Measurements from ENCODE around the gene OR7C2.
A peak's percentile ranks its signal among the peaks of the same experiment; 100 is the strongest.
"Not testable (repeated sequence)": the region's sequence is repeated elsewhere in the genome, so short reads cannot be mapped to it uniquely, and the experiment has no call there.

The OR7C2 gene

DNA sequence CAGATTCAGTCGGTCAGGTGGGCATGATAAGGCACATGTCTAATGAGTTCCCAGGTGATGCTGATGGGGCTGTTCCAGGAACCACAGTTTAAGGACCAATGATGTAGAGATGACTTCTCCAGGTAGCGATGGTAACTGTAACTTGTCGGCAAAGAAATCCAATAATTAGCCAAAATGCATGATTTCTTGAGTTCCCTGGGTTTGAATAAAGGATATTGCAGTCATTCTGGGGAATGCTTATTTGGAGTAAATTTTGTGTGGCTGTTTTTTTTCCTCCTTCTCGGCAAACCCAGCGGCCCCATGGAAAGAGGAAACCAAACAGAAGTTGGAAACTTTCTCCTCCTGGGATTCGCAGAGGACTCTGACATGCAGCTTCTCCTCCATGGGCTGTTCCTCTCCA lies at the start of gene OR7C2:
Gene OR7C2 (plus strand): TSS at position 301 of the 400 bp plus-strand sequence. CDS start 0 bp downstream, at position 301.
- no peak for DNase-seq

DNA sequence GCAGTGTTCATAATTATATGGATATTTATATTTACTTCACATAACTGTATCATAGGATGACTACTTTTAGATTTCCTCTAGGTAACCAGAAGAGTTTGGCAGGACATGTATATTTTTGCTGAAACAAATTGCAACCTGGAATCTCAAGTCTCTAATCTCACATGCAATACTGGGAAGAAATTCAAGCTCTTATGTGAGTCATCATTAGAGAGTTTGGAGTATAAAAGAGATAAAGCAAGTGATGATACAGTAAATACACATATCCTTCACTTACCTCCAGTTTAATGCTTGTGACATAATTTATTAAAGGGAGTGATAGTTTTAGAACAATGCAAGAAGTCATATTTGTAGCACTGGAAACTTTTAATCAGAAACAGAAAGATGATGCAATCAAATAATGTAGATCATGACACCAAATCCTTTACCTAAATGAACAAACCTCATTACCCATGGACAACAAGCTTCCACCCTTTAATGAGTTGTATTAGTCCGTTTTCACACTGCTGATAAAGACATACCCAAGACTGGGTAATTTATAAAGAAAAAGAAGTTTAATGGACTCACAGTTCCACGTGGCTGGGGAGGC lies 39.5 kb upstream of the OR7C2 start:
- no peak for DNase-seq

DNA sequence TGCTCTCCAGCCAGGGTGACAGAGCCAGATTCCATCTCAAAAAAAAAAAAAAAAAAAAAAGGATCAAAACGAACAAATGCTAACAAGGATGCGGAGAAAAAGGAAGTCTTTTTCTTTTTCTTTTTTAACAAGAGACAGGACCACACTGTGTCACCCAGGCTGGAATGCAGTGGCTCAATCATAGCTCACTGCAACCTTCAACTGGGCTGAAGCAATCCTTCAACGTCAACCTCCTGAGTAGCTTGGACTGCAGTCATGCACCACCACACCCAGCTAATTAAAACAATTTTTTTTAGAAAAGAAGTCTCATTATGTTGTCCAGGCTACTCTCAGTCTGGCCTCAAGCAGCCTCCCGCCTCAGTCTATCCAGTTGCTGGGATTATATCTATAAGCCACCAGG lies 34.6 kb upstream of the OR7C2 start:
- DNase-seq, result no peak

DNA sequence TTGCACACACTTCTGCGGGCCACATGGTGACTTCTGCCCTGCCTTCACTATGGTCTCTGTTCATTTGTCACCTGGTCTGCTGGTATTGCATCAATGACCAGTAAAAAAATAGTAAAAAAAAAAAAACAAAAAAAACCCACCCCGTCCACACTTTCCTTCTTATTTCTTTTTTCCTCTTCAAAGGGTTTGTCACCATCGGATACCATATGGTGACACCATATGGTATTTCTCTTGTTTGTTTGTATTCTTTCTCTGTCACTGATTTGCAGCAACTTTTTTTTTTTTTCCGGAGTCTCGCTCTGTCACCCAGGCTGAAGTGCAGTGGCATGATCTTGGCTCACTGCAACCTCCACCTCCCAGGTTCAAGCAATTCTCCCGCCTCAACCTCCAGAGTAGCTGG lies 26.2 kb upstream of the OR7C2 start:
- no peak for DNase-seq

DNA sequence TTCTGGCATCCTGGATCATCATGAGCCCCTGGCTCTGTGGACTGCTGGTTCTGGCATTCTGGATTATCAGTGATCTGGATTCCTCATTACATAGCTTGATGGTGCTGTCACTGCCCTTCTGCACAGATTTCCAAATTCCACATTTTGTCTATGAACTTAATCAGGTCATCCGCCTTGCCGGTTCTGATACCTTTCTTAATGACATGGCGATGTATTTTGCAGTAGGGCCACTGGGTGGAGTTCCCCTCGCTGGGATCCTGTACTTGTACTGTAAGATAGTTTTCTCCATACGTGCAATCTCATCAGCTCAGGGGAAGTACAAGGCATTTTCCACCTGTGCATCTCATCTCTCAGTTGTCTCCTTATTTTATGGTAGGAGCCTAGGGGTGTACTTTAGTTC lies 24.4 kb upstream of the OR7C2 start:
- no peak for DNase-seq

DNA sequence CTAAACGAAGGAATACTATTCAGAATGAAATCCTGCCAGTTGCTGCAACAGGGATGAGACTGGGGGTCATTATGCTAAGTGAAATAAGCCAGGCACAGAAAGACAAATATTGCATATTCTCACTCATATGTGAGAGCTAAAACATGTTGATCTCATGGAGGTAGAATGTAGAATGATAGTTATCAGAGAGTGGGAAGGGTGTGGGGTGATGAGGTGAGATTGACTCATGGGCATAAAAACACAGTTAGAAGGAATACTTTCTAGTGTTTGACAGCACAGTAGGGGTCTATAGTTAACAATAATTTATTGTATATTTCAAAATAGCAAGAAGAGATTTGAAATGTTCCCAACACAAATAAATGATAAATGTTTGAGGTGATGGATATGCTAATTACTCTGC lies 7.8 kb upstream of the OR7C2 start:
- no peak for DNase-seq

DNA sequence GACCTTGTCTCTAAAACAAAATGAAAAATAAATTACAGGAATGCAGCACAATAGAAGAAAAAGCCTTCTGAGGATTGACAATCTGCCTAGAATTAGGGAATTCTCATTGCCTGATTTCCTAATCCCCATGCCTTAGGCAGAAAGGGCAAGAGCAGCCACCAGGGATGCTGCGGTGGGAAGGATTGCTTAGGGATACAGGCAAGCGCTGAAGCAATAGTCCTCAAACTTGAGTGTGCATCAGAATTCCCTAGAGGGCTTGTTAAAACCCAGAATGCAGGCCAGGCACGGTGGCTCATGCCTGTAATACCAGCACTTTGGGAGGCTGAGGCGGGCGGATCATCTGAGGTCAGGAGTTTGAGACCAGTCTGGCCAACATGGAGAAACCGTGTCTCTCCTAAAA lies 1.0 kb upstream of the OR7C2 start:
- DNase-seq, result no peak

DNA sequence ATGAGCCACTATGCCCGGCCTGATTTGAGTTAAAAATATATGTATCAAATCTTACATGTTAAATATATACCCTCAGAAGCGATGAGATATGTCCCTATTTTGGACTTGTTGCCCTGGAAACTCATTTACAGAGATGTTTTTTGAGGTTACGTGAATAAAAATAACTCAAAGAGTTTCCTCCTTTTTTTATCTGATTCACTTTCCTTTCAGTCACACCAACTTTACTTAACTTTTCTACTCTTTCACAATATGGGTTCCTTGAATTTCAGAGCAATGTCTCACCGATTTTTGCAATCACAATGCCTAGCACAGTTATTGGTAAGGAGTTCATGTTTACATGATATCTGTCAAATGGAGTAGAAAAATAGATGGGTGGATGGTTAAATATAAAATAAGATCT lies 2.3 kb downstream of the OR7C2 start:
- DNase-seq, result peak in 1 of 2 donors; percentile 3

DNA sequence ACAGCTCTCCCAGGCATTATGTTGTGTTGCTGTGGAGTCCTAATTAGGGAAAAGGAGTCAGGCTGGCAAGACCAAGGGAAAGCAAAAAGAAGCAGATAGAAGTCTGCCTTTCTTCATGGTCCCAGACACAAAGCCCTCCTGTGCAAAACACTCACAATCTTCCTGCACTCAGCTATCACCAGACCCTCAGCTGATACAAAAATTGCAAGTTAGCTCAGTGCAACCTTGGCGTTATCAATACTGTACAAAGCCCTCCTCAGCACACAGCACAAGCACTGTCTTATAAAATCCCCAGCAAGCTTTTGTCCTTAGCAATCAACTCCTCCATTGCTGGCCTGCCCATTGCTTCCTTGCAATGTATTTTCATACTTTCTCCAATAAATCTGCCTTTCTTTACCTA lies 3.2 kb downstream of the OR7C2 start:
- DNase-seq, result no peak

DNA sequence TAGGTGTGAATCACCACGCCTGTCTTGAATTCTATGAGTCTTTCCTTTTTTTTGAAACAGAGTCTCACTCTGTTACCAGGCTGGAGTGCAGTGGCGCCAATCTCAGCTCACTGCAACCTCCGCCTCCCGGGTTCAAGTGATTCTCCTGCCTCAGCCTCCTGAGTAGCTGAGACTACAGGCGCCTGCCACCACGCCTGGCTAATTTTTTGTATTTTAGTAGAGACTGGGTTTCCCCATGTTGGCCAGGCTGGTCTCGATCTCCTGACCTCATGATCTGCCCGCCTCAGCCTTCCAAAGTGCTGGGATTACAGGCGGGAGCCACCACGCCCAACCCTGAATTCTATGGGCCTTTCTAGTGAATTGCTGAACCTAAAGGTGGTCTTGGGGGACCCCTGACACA lies 8.1 kb downstream of the OR7C2 start:
- DNase-seq, result not testable (repeated sequence)

DNA sequence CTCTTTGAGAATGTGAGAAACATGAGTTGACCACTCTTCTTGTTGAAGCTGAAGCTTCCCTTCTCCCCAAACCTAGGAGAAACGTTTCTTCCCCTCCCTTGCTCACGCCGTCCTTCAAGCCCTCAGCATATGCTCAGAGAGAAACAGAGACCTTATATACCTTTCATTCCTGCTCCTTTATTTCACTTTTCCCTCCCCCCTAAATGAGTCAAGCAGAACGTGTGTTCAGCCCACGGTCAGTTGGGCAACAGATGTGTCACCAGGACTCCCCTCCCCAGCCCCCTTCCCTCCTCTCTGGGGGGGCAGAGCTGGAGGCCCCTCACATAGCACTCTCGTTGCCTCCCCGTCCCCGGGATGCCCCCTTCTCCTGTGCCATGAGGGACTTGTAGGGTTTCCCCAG lies 8.6 kb downstream of the OR7C2 start:
- no peak for DNase-seq

DNA sequence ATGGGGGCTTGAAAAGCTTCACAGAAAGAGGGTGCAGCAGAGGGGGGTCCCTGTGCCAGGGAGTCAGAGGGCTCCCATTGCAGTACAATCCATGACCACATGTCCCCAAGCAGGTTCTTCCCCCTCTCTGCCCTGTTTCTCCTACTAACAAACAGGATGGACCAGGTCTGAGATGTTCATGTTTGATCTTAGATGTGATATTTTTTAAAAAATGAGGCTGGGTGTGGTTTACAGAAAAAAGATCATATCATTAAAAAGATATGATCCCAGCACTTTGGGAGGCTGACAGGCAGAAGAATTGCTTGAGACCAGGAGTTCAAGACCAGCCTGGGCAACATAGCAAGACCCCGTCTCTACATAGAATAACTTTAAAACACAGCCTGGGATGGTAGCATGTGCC lies 9.1 kb downstream of the OR7C2 start:
- no peak for DNase-seq

DNA sequence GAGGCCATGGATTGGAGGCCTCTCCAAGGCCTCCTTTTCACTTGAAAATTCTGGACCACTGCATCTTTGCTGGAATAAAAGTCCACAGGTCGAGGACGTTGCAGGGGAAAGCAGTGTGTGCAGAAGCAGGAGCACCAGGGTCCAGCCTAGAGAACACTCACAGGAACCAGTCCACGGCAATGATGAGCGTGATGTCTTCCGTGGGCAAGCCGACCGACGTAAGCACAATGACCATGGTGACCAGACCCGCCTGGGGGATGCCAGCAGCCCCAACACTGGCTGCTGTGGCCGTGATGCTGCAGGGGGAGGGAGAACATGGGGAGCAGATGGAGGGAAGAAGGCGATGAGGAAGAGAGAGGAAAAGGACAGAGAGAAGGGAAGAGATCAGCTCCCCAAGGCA lies 11.5 kb downstream of the OR7C2 start:
- no peak for DNase-seq

DNA sequence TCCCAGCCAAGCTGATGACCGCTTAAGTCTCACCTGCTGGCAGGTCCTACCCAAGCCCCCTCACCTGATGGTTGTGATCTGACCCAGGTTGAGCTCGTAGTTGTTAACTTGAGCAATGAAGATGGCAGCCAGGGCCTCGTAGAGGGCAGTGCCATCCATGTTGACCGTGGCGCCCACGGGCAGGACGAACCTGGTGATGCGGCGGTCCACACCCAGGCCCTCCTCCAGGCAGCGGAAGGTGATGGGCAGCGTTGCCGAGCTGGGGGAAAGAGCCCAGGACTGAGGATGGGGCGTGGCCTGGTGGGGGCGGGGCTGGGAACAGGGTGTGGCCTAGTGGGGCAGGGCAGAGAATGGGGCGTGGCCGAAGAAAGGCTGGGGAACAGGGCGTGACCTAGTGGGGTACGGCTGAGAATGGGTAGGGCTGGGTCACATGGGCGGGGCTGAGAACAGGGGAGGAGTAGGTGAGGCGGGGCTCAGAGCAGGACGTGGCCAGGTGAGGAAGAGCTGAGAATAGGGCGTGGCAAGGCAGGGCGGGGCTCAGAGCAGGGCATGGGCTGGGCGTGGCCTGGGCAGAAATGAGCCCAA lies 12.9 kb downstream of the OR7C2 start:
- no peak for DNase-seq

DNA sequence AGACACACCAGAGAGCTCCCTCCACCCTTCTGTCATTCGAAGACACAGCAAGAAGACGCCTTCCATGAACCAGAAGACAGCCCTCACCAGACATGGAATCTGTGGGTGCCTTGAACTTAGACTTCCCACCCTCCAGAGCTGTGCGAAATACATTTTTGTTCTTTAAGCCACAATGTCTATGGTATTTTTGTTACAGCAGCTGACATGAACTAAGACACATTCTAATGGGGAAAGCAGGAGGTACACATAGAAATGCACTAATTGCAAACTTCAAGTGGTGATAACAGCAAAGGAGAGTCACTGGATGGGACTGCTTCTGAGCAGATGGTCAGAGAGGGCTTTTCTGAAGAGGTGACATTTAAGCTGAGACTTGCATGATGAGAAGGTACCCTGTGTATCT lies 16.2 kb downstream of the OR7C2 start:
- DNase-seq, result no peak

DNA sequence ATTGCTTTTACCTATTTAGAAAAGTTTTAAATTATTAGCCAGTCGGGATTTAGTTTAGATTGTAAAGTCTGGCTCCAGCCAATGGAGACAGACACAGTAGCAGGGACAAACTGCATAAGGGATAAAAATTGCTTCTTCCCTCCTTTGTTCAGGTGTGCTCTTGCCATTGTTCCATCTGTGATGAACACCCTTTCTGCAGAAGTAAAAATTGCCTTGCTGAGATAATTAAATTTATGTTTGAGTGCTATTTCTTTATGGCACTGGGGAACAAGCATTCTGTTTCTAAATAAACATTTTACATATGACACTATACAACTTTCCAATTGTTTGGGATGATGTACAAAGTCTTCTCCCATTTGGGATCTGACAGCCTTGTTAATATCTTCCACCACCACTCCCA lies 18.0 kb downstream of the OR7C2 start:
- no peak for DNase-seq

DNA sequence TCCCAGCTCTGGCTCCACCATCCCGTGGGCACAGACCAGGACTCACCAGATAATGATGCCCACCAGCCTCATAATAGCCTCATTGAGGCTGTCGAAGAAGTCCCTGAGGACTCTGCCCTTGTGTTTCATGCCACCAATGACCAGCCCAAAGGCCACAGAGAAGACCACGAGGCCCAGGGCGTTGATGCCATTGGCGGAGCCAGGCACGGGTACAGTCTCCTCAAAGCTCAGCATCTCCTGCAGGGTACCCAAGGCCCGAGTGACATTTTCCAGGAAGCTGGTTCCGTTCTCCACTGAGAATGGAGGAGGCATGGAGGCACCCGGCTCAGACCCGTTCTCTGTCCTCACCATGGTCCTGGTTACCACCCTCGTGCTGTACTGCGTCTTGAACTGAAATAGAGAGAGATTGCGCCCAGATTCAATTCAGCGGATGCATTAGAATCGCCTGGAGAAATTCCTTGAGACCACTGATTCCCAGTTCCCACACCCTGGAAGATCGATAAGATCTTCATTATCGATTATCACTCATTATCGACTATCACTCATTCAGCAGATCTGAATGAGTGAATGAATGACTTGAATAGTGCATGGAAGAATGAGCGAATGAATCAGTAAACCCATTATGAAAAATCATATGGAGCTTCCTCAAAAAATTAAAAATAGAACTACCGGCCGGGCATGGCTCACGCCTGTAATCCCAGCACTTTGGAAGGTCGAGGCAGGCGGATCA lies 20.8 kb downstream of the OR7C2 start:
- DNase-seq, result no peak

DNA sequence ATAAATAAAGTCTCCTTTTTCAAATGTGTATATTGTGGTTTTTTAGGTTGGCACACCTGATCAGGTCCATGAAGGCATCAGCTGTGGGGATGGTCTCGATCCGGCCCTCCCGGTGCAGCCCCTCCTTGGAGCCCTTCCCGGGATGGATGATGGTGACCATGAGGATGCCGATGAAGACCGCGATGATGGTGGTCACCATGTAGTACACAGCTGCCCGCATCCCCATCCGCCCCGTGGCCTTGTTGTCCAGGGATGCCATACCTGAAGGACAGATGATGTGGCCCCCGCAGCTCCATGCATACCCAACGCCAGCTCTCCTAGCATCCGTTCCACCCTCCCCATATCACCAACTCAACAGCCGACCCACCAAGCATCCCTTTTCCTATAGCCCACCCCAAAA lies 27.0 kb downstream of the OR7C2 start:
- no peak for DNase-seq

DNA sequence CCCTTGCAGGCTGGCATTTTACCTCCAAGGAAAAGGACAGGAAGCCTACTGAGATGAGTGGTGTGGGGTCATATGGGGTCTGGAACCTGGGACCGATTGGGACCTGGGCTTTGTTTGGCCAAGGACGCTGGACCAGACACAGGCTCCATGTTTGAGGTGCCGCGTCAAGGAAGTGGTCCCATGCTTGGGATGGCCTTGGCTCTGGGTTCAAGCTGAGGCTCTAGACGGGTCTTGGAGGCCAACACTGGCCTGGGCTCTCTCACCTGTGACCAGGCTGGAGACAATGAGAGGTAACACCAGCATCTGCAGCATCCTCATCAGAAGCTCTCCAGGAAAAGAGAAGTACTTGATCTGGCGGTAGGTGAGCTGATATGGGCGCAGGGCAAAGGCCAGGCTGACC lies 30.2 kb downstream of the OR7C2 start:
- DNase-seq, result no peak

DNA sequence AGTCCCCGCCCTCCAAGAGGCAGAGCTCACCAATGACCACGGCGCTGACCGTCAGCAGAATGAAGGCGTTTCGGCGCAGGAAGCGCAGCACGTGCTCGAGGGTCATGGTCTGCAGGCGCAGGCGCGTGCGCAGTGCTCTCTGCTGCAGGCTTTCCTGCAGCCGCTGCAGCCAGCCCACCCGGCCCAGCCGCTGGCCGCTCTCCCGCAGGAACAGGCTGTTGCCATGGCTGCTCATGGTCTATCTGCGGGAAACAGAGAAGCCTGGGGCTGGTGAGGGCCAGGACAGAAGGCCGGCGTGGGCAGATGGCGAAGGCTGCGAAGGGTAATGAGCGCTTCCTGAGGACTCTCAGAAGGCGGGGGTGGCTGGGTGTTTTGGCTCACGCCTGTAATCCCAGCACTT lies 31.4 kb downstream of the OR7C2 start:
- DNase-seq, result no peak

DNA sequence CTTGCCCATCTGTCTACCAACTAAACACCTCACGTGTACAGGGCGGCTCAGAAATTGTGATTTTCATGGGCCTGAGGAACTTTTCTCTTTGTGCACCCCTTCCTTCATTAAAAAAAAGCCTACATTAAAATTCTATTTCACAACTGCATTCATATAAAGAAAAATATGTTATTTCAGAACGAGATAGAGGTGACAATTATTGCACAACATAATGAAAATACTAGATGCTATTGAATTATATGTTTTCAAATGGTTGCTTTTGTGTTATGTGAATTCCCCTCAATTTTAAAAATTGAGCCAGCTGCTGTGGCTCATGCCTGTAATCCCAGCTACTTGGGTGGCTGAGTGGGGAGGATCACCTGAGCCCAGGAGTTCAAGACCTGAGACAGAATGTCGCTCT lies 33.2 kb downstream of the OR7C2 start:
- DNase-seq, result no peak

DNA sequence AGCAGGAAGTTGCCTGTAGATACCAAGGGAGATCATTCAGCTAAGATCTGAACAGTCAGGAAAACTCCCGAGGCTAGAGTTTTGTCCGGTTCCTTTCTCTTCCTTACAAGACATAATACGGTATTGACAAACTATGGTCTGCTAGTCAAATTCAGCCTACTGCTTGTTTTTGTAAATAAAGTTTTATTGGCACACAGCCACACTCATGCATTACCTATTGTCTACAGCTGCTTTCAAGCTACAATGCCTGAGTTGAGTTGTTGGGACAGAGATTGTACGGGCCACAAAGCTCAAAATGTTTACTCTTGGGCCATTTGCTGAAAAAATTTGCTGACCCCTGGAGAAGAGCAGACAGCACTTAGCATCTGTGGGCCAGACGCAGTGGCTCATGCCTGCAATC lies 35.8 kb downstream of the OR7C2 start:
- DNase-seq, result no peak

DNA sequence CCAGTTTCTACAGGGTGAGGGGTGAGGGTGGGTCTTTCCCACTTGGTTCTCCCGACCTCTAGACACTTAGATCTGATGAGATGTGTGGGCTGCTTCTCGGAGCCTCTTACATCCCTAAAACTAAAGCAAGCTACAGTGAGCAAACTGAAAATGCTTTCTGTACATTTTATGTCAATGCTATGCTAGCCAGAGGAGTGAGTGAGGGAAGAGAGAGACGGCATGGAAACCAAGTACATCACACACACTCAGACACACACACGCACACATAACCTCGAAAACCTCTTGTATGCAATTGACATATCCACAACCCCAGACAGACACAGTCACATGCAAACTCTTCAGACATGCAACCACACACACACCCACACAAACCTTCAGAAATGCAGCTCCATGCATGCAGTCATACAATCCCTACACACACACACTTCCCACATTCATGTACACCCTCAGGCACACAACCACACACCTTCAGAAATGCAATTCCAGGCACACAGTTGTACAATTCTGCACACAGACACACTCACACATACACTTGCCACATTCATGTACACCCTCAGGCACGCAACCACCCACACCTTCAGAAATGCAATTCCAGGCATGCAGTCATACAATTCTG lies 37.0 kb downstream of the OR7C2 start:
- DNase-seq, result no peak
